Natural killer cell (primary cell): ENCODE results near the gene SLC25A53. TPM values are rescaled to one million over a fixed set of nuclear protein-coding genes. Genes with fewer than 3 reads are reported as not detected.
A peak's percentile ranks its signal among the peaks of the same experiment; 100 is the strongest.

Source experiments
- ATAC-seq, 3 donors: fragments of 150-1000 bp in 2 of 3; fragments of 200-7000 bp in 1 of 3; cut with Tn5 transposase; 1 replicate in 1 of 3; 2 replicates in 2 of 3; pipeline ENCODE4 v1.10.0; 2021; ENCODE audit warnings: mild to moderate bottlenecking in 2 of 3, moderate library complexity in 2 of 3
- DNase-seq, 2 donors: peaks; one replicate each; pipeline versions ENCODE4 v3.0.0 to v3.0.0-alpha.2; 2013 to 2021; ENCODE audit warnings: mixed read lengths in 1 of 2
- H3K27ac ChIP-seq: one replicate; pipeline ENCODE4 v1.5.1; 2013; ENCODE audit warnings: mild to moderate bottlenecking, low read length
- H3K27me3 ChIP-seq: one replicate; pipeline ENCODE4 v1.6.1; 2013; ENCODE audit warnings: low read length; ENCODE audit not compliant: control insufficient read depth, insufficient read depth
- H3K36me3 ChIP-seq: one replicate; pipeline ENCODE4 v1.6.1; 2013; ENCODE audit warnings: low read length; ENCODE audit not compliant: control insufficient read depth, insufficient read depth
- H3K4me1 ChIP-seq: one replicate; pipeline ENCODE4 v1.6.1; 2013; ENCODE audit warnings: low read length; ENCODE audit not compliant: control insufficient read depth, insufficient read depth
- H3K4me3 ChIP-seq: one replicate; pipeline ENCODE4 v1.5.1; 2013; ENCODE audit warnings: low read length
- H3K9me3 ChIP-seq: one replicate; pipeline ENCODE4 v1.6.1; 2013; ENCODE audit warnings: low read length; ENCODE audit not compliant: control insufficient read depth, insufficient read depth
- H3K27ac Mint-ChIP-seq, 2 donors: one replicate each; pipeline ENCODE4 v1.8.0; 2022; ENCODE audit warnings: mild to moderate bottlenecking in 2 of 2, mixed read lengths in 2 of 2, moderate library complexity in 1 of 2
- H3K27me3 Mint-ChIP-seq, 2 donors: one replicate each; pipeline ENCODE4 v1.8.0; 2022; ENCODE audit warnings: low read depth in 2 of 2, mixed read lengths in 2 of 2
- H3K36me3 Mint-ChIP-seq: one replicate; pipeline ENCODE4 v1.8.0; 2022; ENCODE audit warnings: mixed read lengths
- H3K4me1 Mint-ChIP-seq, 2 donors: one replicate each; pipeline ENCODE4 v1.8.0; 2022; ENCODE audit warnings: mixed read lengths in 2 of 2
- H3K4me3 Mint-ChIP-seq: one replicate; pipeline ENCODE4 v1.8.0; 2022; ENCODE audit warnings: mild to moderate bottlenecking, moderate library complexity, mixed read lengths
- H3K9me3 Mint-ChIP-seq, 2 donors: one replicate each; pipeline ENCODE4 v1.8.0; 2022; ENCODE audit warnings: mixed read lengths in 2 of 2
- WGBS: methylation state at CpG from one replicate; pipeline ENCODE4 v1.1.7; 2013; ENCODE audit warnings: missing lambda C conversion rate; ENCODE audit not compliant: insufficient coverage; 5-methylcytosine and 5-hydroxymethylcytosine counted together
- intact Hi-C: fragments of 100-400 bp; cut with micrococcal nuclease; formaldehyde crosslinking; loops from one replicate; pipeline ENCODE4 v1.14.2; 2022
- total RNA-seq, 4 donors: library from RNA; stranded (reverse); fragments of 120-200 nt in 1 of 4; gene quantifications; one replicate each; pipeline versions ENCODE4 v1.2.3 to v1.2.4, GENCODE V29; 2013 to 2022
- TF ChIP-seq, protein P1 (sequence below): fragments of 200-600 bp; IDR thresholded peaks from one replicate; pipeline ENCODE4 v1.8.0; 2022; ENCODE audit warnings: antibody characterized with exemption

Gene SLC25A53
- total RNA-seq, 3 donors from 2014 or later (not counting 1 experiment from before 2014, with no cell fraction given), result 10.1 to 20.6 (median 12.8) TPM

DNA sequence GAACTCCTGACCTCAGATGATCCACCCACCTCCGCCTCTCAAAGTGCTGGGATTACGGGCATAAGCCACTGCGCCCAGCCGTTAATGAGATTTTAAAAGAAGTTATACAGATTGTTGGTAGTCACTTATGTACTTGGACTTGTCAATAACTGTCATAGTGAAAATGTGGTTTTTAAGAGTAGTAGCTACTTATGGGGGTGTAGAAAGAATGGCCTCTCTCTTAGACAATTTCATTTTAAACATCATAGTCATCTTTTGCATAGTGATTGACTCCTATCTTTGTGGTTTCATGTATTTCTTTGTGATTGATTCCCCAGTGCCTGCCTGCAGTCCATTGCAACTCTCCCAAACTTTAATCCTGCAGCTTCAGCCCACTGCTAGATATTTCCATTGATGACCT lies 26.9 kb upstream of the SLC25A53 start:
- Mint-ChIP-seq H3K9me3 (no peaks in the 10 kb centered on the region), H3K27me3 (no peaks in the 10 kb centered on the region), H3K4me1 (peaks cover 9 to 21% of the 10 kb centered on the region in 2 donors), H3K36me3 (no peaks in the 10 kb centered on the region), H3K27ac (peak overlapping the region in 1 of 2 donors; percentile 66), H3K4me3 (peak overlapping the region; percentile 48)
- Histone ChIP-seq H3K36me3 (peaks cover 16% of the 10 kb centered on the region), H3K27me3 (no peaks in the 10 kb centered on the region), H3K4me3 (no peak overlapping the region), H3K4me1 (peaks cover 5% of the 10 kb centered on the region), H3K27ac (no peak overlapping the region), H3K9me3 (no peaks in the 10 kb centered on the region)
- TF ChIP-seq, protein P1, sequence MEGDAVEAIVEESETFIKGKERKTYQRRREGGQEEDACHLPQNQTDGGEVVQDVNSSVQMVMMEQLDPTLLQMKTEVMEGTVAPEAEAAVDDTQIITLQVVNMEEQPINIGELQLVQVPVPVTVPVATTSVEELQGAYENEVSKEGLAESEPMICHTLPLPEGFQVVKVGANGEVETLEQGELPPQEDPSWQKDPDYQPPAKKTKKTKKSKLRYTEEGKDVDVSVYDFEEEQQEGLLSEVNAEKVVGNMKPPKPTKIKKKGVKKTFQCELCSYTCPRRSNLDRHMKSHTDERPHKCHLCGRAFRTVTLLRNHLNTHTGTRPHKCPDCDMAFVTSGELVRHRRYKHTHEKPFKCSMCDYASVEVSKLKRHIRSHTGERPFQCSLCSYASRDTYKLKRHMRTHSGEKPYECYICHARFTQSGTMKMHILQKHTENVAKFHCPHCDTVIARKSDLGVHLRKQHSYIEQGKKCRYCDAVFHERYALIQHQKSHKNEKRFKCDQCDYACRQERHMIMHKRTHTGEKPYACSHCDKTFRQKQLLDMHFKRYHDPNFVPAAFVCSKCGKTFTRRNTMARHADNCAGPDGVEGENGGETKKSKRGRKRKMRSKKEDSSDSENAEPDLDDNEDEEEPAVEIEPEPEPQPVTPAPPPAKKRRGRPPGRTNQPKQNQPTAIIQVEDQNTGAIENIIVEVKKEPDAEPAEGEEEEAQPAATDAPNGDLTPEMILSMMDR, result no peak
- intact Hi-C loops, result no loop called here
- no peak for DNase-seq
- no peak for ATAC-seq
- WGBS, result 88% methylated on average over 3 of the region's 4 CpGs

DNA sequence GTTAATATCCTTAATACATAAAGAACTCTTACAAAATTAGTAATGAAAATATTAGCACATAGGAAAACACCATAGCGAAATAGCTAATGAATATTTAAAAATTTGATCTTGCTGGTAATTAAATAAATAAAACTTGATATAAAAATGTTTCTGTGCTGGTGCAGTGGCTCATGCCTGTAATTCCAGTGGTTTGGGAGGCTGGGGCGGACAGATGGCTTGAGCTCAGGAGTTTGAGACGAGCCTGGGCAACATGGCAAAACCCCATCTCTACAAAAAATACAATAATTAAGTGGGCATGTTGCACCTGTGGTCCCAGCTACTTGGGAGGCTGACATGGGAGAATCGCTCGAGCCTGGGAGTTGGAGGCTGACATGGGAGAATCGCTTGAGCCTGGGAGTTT lies 17.0 kb upstream of the SLC25A53 start:
- H3K27me3 ChIP-seq, result no peaks in the 10 kb centered on the region
- H3K9me3 Mint-ChIP-seq, result no peaks in the 10 kb centered on the region
- H3K27ac Mint-ChIP-seq, result no peak overlapping the region
- intact Hi-C loops, result no loop called here
- H3K36me3 Mint-ChIP-seq, result no peaks in the 10 kb centered on the region
- H3K27ac ChIP-seq, result no peak overlapping the region
- peaks cover 0 to 2% of the 10 kb centered on the region in 2 donors for H3K27me3 Mint-ChIP-seq
- H3K4me3 ChIP-seq, result no peak overlapping the region
- DNase-seq, result no peak
- WGBS, result 97% methylated on average over 3 of the region's 6 CpGs
- no peak overlapping the region for H3K4me3 Mint-ChIP-seq
- ATAC-seq, result no peak
- no peaks in the 10 kb centered on the region for H3K9me3 ChIP-seq
- no peaks in the 10 kb centered on the region for H3K4me1 ChIP-seq
- peaks cover 12% of the 10 kb centered on the region for H3K36me3 ChIP-seq
- TF ChIP-seq, protein P1, result no peak
- peaks cover 15 to 25% of the 10 kb centered on the region in 2 donors for H3K4me1 Mint-ChIP-seq

DNA sequence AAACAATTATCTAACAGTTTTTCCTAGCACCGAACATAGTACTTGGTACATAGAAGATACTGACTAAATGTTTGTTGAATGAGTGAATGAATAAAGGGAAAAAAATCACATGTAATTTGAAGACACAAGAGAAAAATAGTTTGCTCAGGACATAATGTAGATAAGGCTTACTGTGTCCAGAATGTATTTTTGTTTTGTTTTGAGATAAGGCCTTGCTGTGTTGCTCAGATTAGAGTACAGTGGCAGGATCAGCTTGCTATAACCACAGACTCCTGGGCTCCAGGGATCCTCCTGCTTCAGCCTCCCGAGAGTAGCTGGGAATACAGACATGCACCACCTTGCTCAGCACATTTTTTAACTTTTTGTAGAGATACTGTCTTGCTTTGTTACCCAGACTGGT lies 16.0 kb upstream of the SLC25A53 start:
- peaks cover 25 to 35% of the 10 kb centered on the region in 2 donors for H3K4me1 Mint-ChIP-seq
- 100% methylated on average over 1 of the region's 2 CpGs for WGBS

More for the DNA sequence above, 16.0 kb upstream of the SLC25A53 start:
- H3K9me3 ChIP-seq, result no peaks in the 10 kb centered on the region
- no peak overlapping the region for H3K4me3 ChIP-seq
- intact Hi-C loops, result no loop called here
- Mint-ChIP-seq H3K36me3 (no peaks in the 10 kb centered on the region), H3K4me3 (no peak overlapping the region), H3K9me3 (no peaks in the 10 kb centered on the region), H3K27ac (no peak overlapping the region), H3K27me3 (peaks cover 0 to 13% of the 10 kb centered on the region in 2 donors)
- peaks cover 11% of the 10 kb centered on the region for H3K36me3 ChIP-seq
- no peaks in the 10 kb centered on the region for H3K4me1 ChIP-seq
- H3K27me3 ChIP-seq, result no peaks in the 10 kb centered on the region
- DNase-seq, result no peak
- no peak overlapping the region for H3K27ac ChIP-seq
- ATAC-seq, result no peak
- TF ChIP-seq, protein P1, result no peak
